ENCODE data around the gene UHMK1. TPM values are rescaled to one million over a fixed set of nuclear protein-coding genes. Genes with fewer than 3 reads are reported as not detected.
"Not testable (repeated sequence)": the region's sequence is repeated elsewhere in the genome, so short reads cannot be mapped to it uniquely, and the experiment has no call there.

UHMK1 gene
- total RNA-seq, 4 donors from 2014 or later = 26.5 to 57.1 (median 43.3) TPM

GRCh38 chr1:162488219-162488618 is 9.4 kb upstream of the UHMK1 start:
- Histone ChIP-seq H3K27me3 (peaks cover 34% of the 10 kb centered on the region), H3K9me3 (no peaks in the 10 kb centered on the region), H3K36me3 (no peaks in the 10 kb centered on the region), H3K4me3 (no peak overlapping the region), H3K27ac (no peak overlapping the region), H3K4me1 (no peaks in the 10 kb centered on the region)
- TF ChIP-seq CTCF (IDR thresholded peaks at IDR 0.05) = no peak
- TF ChIP-seq EP300 (IDR thresholded peaks at IDR 0.05; ENCODE audit: low read depth) = no peak
- intact Hi-C loops (cut with DNase I; ENCODE audit: low total_unique reads) (no loop called here), in situ Hi-C loops (cut with MboI; ENCODE audit: low pct_ligation_motif_present in 1 of 4, low pct_unique_long_range_greater_than_20kb in 1 of 4, low sequenced_read_pairs in 3 of 4) (no loop called here)
- WGBS, 2 donors (ENCODE audit: low coverage in 1 of 2) = 56 to 65% methylated on average over 3 of the region's 3 CpGs
- no peak for DNase-seq

GRCh38 chr1:162495531-162496233 is 1.9 kb upstream of the UHMK1 start:
- H3K9me3 ChIP-seq; intact Hi-C loops (cut with DNase I; ENCODE audit: low total_unique reads); H3K36me3 ChIP-seq; H3K4me3 ChIP-seq; H3K27ac ChIP-seq; in situ Hi-C loops (cut with MboI; ENCODE audit: low pct_ligation_motif_present in 1 of 4, low pct_unique_long_range_greater_than_20kb in 1 of 4, low sequenced_read_pairs in 3 of 4); DNase-seq: not testable (repeated sequence)
- peaks cover 21% of the 10 kb centered on the region for H3K27me3 ChIP-seq
- 76 to 83% methylated on average over 3 to 6 of the region's 6 CpGs for WGBS, 2 donors (ENCODE audit: low coverage in 1 of 2)
- peaks cover 7 to 28% (median 10%) of the 10 kb centered on the region in 4 donors for H3K4me1 ChIP-seq

GRCh38 chr1:162497104-162497722 is 405 bp upstream of the UHMK1 start:
- TF ChIP-seq CTCF (IDR thresholded peaks at IDR 0.05) (peak in 2 of 5 experiments; percentile 33 to 49), POLR2A (IDR thresholded peaks at IDR 0.05) (no peak), POLR2AphosphoS5 (IDR thresholded peaks at IDR 0.05) (no peak), EP300 (IDR thresholded peaks at IDR 0.05; ENCODE audit: low read depth) (no peak)
- DNase-seq = no peak
- Histone ChIP-seq H3K9me3 (no peaks in the 10 kb centered on the region), H3K4me1 (peaks cover 7 to 28% (median 12%) of the 10 kb centered on the region in 4 donors), H3K27me3 (peaks cover 9% of the 10 kb centered on the region), H3K4me3 (peak overlapping the region; percentile 79 to 96 (median 87)), H3K27ac (peak overlapping the region; percentile 89 to 95 (median 92)), H3K36me3 (peaks cover 0 to 21% (median 8%) of the 10 kb centered on the region in 4 donors)
- 39 to 48% methylated on average over 8 to 13 of the region's 13 CpGs for WGBS, 2 donors (ENCODE audit: low coverage in 1 of 2)
- in situ Hi-C loops (cut with MboI; ENCODE audit: low pct_ligation_motif_present in 1 of 4, low pct_unique_long_range_greater_than_20kb in 1 of 4, low sequenced_read_pairs in 3 of 4) = no loop called here
- intact Hi-C loops (cut with DNase I; ENCODE audit: low total_unique reads) = no loop called here

- in situ Hi-C loops (cut with MboI; ENCODE audit: low pct_ligation_motif_present in 1 of 4, low pct_unique_long_range_greater_than_20kb in 1 of 4, low sequenced_read_pairs in 3 of 4) (no loop called here), intact Hi-C loops (cut with DNase I; ENCODE audit: low total_unique reads) (no loop called here)
- TF ChIP-seq POLR2AphosphoS5 (IDR thresholded peaks at IDR 0.05) (no peak), POLR2A (IDR thresholded peaks at IDR 0.05) (no peak), CTCF (IDR thresholded peaks at IDR 0.05) (no peak), EP300 (IDR thresholded peaks at IDR 0.05; ENCODE audit: low read depth) (no peak)
Measured at GRCh38 chr1:162498496-162498810, 835 bp downstream of the UHMK1 start.

More at GRCh38 chr1:162498496-162498810, 835 bp downstream of the UHMK1 start:
- Histone ChIP-seq H3K27me3 (peaks cover 3% of the 10 kb centered on the region), H3K27ac (peak overlapping the region; percentile 89 to 95 (median 92)), H3K4me3 (peak overlapping the region; percentile 79 to 96 (median 87)), H3K4me1 (peaks cover 7 to 28% (median 12%) of the 10 kb centered on the region in 4 donors), H3K9me3 (no peaks in the 10 kb centered on the region), H3K36me3 (peaks cover 0 to 27% (median 13%) of the 10 kb centered on the region in 4 donors)
- WGBS, 2 donors (ENCODE audit: low coverage in 1 of 2) = 0% methylated on average over 3 to 7 of the region's 7 CpGs
- DNase-seq = no peak

Data from transverse colon (tissue), 4 donors.